HepG2 (cell line): ENCODE measurements around the gene EPN3. TPM values are rescaled to one million over a fixed set of nuclear protein-coding genes. Genes with fewer than 3 reads are reported as not detected.

ENCODE experiments used
- ATRX ChIP-seq: sonication (generic); formaldehyde crosslinking; IDR thresholded peaks from 2 replicates; pipeline ENCODE4 v1.4.0; 2020; ENCODE audit warnings: missing genetic modification reagents, borderline replicate concordance
- ERF ChIP-seq: IDR thresholded peaks from 2 replicates; pipeline ENCODE4 v1.6.1; 2018; ENCODE audit warnings: missing biosample characterization, missing genetic modification reagents
- FOXC1 ChIP-seq: sonication (generic); formaldehyde crosslinking; IDR thresholded peaks from 2 replicates; pipeline ENCODE4 v1.8.0; 2022; ENCODE audit warnings: mild to moderate bottlenecking, missing genetic modification reagents, borderline replicate concordance
- FOXJ3 ChIP-seq: sonication (generic); formaldehyde crosslinking; IDR thresholded peaks from 2 replicates; pipeline ENCODE4 v1.4.0; 2020; ENCODE audit warnings: missing genetic modification reagents, mild to moderate bottlenecking, borderline replicate concordance
- JDP2 ChIP-seq: sonication (generic); formaldehyde crosslinking; IDR thresholded peaks from 2 replicates; pipeline ENCODE4 v1.8.1; 2022; ENCODE audit warnings: missing genetic modification reagents, borderline replicate concordance
- MAFG ChIP-seq: sonication (generic); formaldehyde crosslinking; IDR thresholded peaks from 2 replicates; pipeline ENCODE4 v1.5.1; 2020; ENCODE audit warnings: mild to moderate bottlenecking, missing genetic modification reagents
- MIER3 ChIP-seq: IDR thresholded peaks from 2 replicates; pipeline ENCODE4 v1.6.1; 2016; ENCODE audit warnings: missing compliant biosample characterization, borderline replicate concordance
- PHF21A ChIP-seq: sonication (generic); formaldehyde crosslinking; IDR thresholded peaks from 2 replicates; pipeline ENCODE4 v1.5.0; 2020; ENCODE audit warnings: mild to moderate bottlenecking, missing genetic modification reagents
- POLR2G ChIP-seq: fragments of 200-400 bp; formaldehyde crosslinking; IDR thresholded peaks from 2 replicates; pipeline ENCODE4 v1.6.1; 2018; ENCODE audit warnings: mild to moderate bottlenecking, low read depth, low read length, moderate library complexity
- RAD21 ChIP-seq: fragments of 450-650 bp; formaldehyde crosslinking; IDR thresholded peaks from 2 replicates; pipeline ENCODE4 v1.5.0; 2020; ENCODE audit warnings: mild to moderate bottlenecking
- THYN1 ChIP-seq: sonication (generic); formaldehyde crosslinking; IDR thresholded peaks from 2 replicates; pipeline ENCODE4 v1.8.1; 2023; ENCODE audit warnings: low read depth, mild to moderate bottlenecking, moderate library complexity, missing genetic modification reagents, borderline replicate concordance
- ZNF101 ChIP-seq: sonication (generic); formaldehyde crosslinking; IDR thresholded peaks from 2 replicates; pipeline ENCODE4 v1.4.0; 2020; ENCODE audit warnings: mild to moderate bottlenecking, low read depth, missing genetic modification reagents, borderline replicate concordance
- ZNF670 ChIP-seq: sonication (generic); formaldehyde crosslinking; IDR thresholded peaks from 2 replicates; pipeline ENCODE4 v1.8.0; 2022; ENCODE audit warnings: mild to moderate bottlenecking, missing genetic modification reagents, borderline replicate concordance
- polyA plus RNA-seq, 8 experiments: library from polyadenylated mRNA; depleted of rRNA in 3 of 8; stranded (reverse) in 7 of 8; unstranded in 1 of 8; fragments of >200 nt; fragmentation: Illumina TruSeq in 4 of 8; extraction: Trizol in 4 of 8; gene quantifications; 2 replicates each; pipeline versions ENCODE4 v1.2.1 to v1.2.3, GENCODE V29; 2011 to 2016; ENCODE audit warnings: low read depth in 4 of 8, missing spikeins in 1 of 8, mixed read lengths in 1 of 8; ENCODE audit not compliant: insufficient read depth in 1 of 8
- total RNA-seq, 5 experiments: library from RNA; depleted of rRNA; stranded (reverse); fragments of >200 nt; fragmentation: Illumina TruSeq; extraction: Trizol; gene quantifications; 2 replicates each; pipeline ENCODE4 v1.2.3, GENCODE V29; 2016; ENCODE audit warnings: low read depth in 1 of 5
- TF ChIP-seq, protein P1 (sequence below): sonication (generic); formaldehyde crosslinking; IDR thresholded peaks from 2 replicates; pipeline ENCODE4 v1.5.0; 2020; ENCODE audit warnings: mild to moderate bottlenecking, missing genetic modification reagents, borderline replicate concordance
- TF ChIP-seq, protein P2 (sequence below): sonication (generic); formaldehyde crosslinking; IDR thresholded peaks from 2 replicates; pipeline ENCODE4 v1.5.0; 2020; ENCODE audit warnings: mild to moderate bottlenecking, missing genetic modification reagents, moderate library complexity
- TF ChIP-seq, protein P3 (sequence below): sonication (generic); formaldehyde crosslinking; IDR thresholded peaks from 2 replicates; pipeline ENCODE4 v1.4.0; 2020; ENCODE audit warnings: mild to moderate bottlenecking, missing genetic modification reagents
- TF ChIP-seq, protein P4 (sequence below): sonication (generic); formaldehyde crosslinking; IDR thresholded peaks from 2 replicates; pipeline ENCODE4 v1.8.0; 2022; ENCODE audit warnings: mild to moderate bottlenecking, missing genetic modification reagents
- TF ChIP-seq, protein P5 (sequence below): sonication (generic); formaldehyde crosslinking; IDR thresholded peaks from 2 replicates; pipeline ENCODE4 v1.8.1; 2023; ENCODE audit warnings: missing genetic modification reagents, inconsistent platforms, borderline replicate concordance

EPN3 gene
- total and polyA plus RNA-seq, 2 of the 13 experiments (the other 11 are each of a cell fraction or from before 2014, with no cell fraction given) = 0.11 to 0.95 TPM

DNA sequence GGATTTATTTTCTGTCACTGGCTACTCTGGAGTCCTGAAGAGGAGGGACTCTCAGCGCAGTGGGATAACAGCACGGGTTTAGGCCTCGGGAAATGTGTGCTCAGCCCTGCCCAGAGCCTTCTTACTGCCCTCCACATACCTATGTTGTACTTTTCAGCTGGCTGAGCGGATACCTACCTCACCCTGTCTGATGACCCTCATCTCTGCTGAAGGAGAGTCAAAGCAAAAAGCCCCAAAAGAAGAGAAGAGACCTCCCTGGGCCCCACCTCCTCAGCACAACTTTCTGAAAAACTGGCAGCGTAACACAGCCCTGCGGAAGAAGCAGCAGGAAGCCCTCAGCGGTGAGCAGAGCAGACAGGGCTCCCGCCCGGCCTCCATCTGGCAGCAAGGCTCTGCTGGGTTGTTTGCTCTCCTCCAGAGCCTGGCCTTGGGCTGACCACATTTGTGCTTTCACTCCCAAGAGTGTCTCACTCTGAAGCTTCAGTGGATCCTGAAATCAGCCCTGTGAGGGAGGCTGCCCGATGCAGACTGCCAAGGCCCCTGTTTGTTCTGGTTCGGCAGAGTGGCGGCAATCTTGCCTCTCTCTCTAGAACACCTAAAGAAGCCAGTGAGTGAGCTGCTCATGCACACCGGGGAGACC lies 14.0 kb upstream of the EPN3 start (continued):
- TF ChIP-seq, protein P1, sequence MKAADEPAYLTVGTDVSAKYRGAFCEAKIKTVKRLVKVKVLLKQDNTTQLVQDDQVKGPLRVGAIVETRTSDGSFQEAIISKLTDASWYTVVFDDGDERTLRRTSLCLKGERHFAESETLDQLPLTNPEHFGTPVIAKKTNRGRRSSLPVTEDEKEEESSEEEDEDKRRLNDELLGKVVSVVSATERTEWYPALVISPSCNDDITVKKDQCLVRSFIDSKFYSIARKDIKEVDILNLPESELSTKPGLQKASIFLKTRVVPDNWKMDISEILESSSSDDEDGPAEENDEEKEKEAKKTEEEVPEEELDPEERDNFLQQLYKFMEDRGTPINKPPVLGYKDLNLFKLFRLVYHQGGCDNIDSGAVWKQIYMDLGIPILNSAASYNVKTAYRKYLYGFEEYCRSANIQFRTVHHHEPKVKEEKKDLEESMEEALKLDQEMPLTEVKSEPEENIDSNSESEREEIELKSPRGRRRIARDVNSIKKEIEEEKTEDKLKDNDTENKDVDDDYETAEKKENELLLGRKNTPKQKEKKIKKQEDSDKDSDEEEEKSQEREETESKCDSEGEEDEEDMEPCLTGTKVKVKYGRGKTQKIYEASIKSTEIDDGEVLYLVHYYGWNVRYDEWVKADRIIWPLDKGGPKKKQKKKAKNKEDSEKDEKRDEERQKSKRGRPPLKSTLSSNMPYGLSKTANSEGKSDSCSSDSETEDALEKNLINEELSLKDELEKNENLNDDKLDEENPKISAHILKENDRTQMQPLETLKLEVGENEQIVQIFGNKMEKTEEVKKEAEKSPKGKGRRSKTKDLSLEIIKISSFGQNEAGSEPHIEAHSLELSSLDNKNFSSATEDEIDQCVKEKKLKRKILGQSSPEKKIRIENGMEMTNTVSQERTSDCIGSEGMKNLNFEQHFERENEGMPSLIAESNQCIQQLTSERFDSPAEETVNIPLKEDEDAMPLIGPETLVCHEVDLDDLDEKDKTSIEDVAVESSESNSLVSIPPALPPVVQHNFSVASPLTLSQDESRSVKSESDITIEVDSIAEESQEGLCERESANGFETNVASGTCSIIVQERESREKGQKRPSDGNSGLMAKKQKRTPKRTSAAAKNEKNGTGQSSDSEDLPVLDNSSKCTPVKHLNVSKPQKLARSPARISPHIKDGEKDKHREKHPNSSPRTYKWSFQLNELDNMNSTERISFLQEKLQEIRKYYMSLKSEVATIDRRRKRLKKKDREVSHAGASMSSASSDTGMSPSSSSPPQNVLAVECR (CRISPR knock-in tag) = peak; percentile 42; the same call in 1 of the 2 replicates
- TF ChIP-seq, protein P2, sequence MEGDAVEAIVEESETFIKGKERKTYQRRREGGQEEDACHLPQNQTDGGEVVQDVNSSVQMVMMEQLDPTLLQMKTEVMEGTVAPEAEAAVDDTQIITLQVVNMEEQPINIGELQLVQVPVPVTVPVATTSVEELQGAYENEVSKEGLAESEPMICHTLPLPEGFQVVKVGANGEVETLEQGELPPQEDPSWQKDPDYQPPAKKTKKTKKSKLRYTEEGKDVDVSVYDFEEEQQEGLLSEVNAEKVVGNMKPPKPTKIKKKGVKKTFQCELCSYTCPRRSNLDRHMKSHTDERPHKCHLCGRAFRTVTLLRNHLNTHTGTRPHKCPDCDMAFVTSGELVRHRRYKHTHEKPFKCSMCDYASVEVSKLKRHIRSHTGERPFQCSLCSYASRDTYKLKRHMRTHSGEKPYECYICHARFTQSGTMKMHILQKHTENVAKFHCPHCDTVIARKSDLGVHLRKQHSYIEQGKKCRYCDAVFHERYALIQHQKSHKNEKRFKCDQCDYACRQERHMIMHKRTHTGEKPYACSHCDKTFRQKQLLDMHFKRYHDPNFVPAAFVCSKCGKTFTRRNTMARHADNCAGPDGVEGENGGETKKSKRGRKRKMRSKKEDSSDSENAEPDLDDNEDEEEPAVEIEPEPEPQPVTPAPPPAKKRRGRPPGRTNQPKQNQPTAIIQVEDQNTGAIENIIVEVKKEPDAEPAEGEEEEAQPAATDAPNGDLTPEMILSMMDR (CRISPR knock-in tag) = no peak
- no peak for TF ChIP-seq ERF (CRISPR knock-in tag)
- no peak for TF ChIP-seq JDP2 (CRISPR knock-in tag)
- TF ChIP-seq, protein P3, sequence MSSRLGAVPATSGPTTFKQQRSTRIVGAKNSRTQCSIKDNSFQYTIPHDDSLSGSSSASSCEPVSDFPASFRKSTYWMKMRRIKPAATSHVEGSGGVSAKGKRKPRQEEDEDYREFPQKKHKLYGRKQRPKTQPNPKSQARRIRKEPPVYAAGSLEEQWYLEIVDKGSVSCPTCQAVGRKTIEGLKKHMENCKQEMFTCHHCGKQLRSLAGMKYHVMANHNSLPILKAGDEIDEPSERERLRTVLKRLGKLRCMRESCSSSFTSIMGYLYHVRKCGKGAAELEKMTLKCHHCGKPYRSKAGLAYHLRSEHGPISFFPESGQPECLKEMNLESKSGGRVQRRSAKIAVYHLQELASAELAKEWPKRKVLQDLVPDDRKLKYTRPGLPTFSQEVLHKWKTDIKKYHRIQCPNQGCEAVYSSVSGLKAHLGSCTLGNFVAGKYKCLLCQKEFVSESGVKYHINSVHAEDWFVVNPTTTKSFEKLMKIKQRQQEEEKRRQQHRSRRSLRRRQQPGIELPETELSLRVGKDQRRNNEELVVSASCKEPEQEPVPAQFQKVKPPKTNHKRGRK (CRISPR knock-in tag) = no peak
- TF ChIP-seq MAFG (CRISPR knock-in tag) = no peak
- no peak for TF ChIP-seq FOXJ3 (CRISPR knock-in tag)
- TF ChIP-seq, protein P4, sequence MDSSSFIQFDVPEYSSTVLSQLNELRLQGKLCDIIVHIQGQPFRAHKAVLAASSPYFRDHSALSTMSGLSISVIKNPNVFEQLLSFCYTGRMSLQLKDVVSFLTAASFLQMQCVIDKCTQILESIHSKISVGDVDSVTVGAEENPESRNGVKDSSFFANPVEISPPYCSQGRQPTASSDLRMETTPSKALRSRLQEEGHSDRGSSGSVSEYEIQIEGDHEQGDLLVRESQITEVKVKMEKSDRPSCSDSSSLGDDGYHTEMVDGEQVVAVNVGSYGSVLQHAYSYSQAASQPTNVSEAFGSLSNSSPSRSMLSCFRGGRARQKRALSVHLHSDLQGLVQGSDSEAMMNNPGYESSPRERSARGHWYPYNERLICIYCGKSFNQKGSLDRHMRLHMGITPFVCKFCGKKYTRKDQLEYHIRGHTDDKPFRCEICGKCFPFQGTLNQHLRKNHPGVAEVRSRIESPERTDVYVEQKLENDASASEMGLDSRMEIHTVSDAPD = no peak
- TF ChIP-seq FOXC1 (CRISPR knock-in tag) = no peak
- TF ChIP-seq POLR2G = peak; percentile 33; the same call in 1 of the 2 replicates
- peak; percentile 23; the same call in 1 of the 2 replicates for TF ChIP-seq MIER3 (CRISPR knock-in tag)
- TF ChIP-seq THYN1 (CRISPR knock-in tag) = no peak
- TF ChIP-seq RAD21 (CRISPR knock-in tag) = 0 out of 2 replicates have a peak, but pooled peaks have one; percentile 32
- TF ChIP-seq ZNF101 = no peak
- TF ChIP-seq, protein P5, sequence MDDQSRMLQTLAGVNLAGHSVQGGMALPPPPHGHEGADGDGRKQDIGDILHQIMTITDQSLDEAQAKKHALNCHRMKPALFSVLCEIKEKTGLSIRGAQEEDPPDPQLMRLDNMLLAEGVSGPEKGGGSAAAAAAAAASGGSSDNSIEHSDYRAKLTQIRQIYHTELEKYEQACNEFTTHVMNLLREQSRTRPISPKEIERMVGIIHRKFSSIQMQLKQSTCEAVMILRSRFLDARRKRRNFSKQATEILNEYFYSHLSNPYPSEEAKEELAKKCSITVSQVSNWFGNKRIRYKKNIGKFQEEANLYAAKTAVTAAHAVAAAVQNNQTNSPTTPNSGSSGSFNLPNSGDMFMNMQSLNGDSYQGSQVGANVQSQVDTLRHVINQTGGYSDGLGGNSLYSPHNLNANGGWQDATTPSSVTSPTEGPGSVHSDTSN (CRISPR knock-in tag) = no peak
- TF ChIP-seq ATRX (CRISPR knock-in tag) = no peak
- TF ChIP-seq PHF21A (CRISPR knock-in tag) = 0 out of 2 replicates have a peak, but pooled peaks have one; percentile 24
- 0 out of 2 replicates have a peak, but pooled peaks have one; percentile 32 for TF ChIP-seq ZNF670 (CRISPR knock-in tag)
